Dedifferentiated amniotic fluid mesenchymal stem cell (primary cell): ENCODE data around the gene LRRN2.
"Not testable (repeated sequence)": the region's sequence is repeated elsewhere in the genome, so short reads cannot be mapped to it uniquely, and the experiment has no call there.

Experiments used
- DNase-seq: peaks from one replicate; pipeline ENCODE4 v3.0.0-alpha.2; 2016; ENCODE audit errors: extremely low spot score

Gene LRRN2

DNA sequence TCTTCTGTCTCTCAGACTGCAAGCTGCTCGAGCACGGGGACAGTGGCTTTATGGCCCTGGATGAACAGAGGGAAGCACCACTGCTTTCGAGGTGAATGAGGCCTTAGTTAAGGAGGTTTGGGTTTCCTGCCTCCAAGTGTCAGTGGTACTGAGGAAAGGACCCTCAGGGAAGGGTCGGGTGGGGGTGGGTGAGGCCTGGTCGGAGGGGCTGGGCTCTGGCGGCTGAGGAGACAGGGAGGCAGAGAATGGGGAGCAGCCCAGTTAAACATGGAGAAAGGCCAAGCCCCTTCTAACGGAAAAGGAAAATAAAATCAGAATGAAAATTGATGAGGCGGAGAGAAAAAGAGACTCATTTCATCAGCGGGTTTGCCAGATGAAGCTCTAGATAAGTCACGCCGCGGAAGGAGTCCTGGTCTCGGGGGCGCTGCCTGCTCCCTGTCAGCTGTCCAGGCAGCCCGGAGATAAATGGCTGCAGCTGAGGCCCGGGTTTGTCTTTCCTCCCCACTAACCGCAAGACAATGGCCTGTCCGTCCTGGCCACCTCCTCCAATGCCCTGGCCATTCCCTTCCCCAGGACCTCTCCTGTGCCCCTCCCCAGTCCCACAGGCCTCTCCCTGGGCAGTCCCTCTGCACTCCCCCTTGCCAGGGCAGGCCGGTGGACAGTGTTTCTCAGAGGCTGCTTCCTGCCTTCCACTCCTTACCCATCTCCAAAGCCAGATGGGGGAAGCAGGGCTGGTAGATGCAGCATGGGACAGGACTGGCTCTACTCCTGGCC, 55.2 kb downstream of the LRRN2 start:
- no peak for DNase-seq

DNA sequence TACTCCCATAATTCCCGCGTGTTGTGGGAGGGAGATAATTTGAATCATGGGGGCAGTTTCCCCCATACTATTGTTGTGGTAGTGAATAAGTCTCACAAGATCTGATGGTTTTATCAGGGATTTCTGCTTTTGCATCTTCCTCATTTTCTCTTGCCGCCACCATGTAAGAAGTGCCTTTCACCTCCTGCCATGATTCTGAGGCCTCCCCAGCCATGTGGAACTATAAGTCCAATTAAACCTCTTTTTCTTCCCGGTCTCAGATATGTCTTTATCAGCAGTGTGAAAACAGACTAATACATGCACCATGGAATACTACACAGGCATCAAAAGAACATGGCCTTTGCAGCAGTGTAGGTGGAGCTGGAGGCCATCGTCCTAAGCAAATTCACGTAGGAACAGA, 56.1 kb downstream of the LRRN2 start:
- not testable (repeated sequence) for DNase-seq

DNA sequence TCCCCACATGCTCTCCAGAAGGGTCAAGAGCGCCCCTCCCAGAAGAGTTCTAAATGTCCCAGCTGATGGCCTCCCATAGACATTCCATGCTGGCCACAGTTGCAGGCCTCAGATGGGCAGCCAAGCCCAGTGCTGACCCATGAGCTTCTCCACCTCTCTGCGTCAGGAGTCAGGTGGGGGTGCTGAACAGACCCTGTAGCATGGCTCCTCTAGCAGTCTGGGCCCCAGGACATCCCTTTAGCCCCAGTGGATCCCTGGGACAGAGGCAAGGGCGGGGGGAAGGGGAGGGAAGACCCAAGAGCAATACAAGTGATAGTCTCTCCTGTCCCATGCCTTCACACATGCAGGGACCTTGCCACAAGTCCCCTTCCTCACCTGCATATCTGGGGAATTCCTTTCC, 56.7 kb downstream of the LRRN2 start:
- DNase-seq = no peak

DNA sequence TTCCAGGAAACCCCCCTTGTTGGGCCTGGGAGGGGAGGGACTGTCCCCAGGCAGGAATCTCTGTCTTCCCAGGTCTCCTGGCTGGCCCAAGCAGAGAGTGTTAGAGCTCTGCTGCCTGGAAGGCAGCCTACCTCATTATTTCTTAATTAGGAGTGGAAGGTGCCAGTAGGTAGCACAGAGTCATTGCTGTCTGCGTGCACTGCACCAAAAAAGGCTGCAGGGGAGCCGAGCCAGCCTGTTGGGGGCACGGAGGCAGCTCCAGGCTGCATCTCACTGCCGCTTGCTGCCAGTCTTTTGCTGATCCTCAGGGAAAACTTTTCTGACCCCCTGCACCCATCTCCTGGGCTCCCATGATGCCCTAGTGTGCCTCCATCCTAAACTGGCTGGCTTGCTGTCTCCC, 58.1 kb downstream of the LRRN2 start:
- DNase-seq = no peak

DNA sequence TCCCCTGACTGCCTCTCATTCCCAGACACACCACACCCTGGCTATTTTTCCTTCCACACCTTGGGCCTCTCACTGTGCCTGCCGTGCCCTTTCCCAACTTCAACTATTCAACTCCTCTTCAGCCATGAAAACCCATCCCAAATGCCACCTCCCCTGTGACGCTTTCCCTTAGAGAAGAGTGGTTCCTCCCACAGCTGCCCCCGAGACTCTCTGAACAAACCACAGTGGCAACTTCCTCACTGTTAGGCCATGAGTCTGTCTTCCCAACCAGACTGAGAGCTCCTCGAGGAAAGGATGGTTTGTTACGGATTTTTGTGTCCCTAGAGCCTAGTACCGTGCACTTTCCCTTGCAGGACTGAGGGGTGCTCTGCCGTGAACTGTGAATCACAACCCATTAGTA, 59.2 kb downstream of the LRRN2 start:
- no peak for DNase-seq

DNA sequence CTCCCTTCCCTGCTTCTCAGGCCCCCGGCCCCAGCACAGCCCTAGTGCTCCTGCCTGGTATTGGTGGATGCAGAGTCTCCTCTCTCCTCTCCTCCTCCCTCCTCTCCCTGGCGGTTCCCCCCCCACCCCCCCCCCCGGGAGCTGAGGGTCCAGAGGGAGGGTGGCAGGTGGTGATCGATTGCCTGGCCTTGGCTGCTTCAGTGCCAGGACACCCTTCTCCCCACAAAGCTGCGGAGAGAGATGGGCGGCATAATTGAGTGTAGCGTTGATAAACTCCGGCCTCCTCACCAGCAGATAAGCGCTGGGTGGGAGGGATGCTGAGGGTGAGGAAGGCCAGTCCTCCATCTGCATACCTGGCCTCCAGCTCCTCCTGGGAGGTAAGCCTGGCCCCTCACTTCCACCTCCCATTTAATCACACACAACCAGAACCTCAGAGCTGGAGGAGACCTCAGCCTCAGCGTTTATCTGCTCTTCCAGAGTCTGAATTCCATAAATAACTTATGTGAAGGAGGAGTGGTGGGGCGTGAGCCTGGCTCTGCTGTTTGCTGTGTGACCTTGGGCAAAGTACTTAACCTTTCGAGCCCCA, 60.8 kb downstream of the LRRN2 start:
- DNase-seq = no peak

DNA sequence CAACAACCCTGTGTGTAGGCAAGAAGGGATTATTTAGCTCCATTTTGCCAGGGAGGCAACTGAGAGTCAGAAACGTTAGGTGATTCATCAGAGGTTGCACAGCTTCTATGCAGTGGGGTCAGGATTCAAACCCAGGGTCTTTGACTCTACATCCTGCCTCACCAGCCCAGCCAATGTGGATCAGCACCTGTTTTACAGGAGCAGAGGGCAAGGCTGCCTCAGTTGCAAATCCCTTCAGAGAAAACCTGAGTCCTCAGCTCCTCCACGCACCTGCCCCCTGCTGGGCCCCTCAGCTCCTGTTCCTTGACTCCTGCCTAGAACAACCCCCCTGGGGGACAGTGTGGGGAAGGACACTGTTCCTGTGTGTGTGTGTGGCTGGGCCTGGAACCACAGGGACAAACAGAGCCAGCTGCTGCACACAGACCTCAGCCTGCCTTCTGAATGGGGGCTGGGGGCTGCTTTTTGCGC, 61.6 kb downstream of the LRRN2 start:
- DNase-seq = no peak

DNA sequence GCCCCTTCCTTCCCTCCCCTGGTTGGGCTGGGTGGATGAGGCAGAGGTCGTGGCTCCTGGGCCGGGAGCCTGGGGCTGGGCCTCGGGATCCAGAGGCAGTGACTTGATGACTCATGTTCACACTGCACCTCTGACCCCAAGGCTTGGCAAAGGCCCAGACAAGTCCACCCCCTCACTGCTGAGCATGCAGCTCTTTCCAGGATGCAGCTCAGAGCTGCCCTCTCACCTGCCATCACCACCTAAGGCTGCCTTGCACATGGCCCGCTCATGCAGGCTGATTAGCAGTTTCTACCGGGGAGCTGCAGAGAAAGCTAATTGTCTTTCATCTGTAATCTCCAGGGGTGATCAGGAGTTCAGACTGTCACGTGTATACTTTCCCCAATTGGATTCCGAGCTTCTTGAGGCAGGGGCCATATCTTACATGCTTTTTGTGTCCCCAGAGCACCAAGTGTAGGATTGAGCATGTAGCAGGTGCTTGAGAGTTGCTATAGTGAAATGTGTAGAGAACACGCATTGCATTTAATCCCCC, 62.1 kb downstream of the LRRN2 start:
- DNase-seq = no peak

DNA sequence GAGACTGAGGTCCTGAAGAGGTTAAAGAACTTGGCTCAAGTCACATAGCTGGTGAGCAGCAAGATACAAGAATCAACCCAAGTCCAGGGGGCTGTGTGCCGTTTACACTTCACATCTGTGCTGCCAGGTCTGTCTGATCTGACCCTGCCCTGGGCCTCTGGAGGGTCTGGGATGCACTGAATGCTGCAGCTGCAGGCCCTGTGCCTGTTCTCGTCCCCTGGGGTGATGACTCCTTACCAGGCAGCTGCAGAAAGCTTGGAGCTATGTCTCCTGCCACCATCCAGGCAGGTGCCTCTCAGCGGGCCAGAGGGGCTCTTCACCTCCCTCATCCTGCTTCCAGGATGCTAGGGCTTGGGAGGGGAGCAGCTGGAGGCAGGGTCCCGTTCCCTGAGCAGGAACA, 63.5 kb downstream of the LRRN2 start:
- no peak for DNase-seq

DNA sequence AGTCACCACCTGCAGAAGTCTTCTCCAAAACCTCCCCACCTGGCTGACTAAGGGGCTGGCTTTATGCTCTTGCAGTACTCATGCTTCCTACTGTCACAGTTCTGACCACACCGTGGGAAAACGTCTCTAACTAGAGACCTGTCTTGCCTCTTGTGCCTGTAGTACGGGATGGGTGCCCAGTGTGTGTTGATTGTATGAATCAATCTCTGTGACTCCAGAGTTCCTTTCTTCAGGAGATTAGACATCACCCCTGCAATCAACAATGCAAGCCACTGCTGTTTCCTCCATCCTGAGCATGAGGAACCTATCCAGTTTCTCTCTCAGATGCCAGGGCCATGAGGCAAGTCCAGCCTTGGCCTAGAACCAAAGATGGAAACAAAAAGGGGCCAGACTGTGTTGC, 64.1 kb downstream of the LRRN2 start:
- no peak for DNase-seq

DNA sequence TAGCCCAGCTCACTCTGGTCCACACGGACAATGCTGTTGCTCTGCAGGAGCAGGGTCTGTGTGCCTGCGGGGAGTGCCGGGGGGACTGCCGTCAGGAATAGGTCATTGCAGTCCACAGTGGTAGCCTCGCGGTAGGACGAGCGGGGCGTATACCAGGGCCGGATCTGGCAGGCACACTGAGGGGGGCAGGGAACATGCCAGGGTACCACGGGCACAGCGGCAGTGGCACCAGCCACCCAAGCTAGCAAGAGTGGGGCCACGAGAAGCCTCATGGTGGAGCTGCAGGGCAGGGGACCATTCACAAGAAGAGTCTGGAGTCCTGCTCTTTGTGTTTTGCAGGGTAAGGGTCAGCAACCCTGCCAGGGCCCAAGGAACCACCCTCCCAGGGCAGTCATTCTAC, 65.8 kb downstream of the LRRN2 start:
- no peak for DNase-seq

DNA sequence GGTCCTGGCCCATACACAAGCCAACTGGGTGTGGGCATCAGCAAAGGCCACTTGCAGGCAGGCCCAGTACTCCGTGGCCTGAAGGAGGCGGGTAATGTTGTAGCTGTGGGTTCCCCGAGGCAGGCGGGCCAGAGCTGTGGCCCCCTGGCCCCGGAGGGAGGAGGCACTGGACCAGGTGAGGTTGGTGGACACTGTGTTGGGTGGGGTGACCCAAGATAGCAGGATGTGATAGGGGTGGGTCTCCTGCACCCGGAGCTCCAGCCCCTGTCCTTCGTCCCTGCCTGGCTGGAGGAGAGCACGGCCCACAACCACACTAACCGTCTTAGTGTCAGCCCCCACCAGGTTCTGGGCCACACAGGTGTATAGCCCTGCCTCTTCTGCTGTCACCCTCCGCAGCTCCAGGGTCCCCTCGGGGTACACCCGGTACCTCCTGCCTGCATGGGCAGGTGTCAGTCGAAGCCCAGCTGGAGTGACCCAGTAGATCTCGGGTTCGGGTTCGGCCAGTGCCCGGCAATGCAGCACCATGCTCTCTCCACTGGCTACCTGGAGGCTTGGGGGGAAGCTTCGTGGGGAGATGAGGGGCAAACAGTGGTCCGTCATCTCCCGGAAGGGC, 67.3 kb downstream of the LRRN2 start:
- DNase-seq = no peak

DNA sequence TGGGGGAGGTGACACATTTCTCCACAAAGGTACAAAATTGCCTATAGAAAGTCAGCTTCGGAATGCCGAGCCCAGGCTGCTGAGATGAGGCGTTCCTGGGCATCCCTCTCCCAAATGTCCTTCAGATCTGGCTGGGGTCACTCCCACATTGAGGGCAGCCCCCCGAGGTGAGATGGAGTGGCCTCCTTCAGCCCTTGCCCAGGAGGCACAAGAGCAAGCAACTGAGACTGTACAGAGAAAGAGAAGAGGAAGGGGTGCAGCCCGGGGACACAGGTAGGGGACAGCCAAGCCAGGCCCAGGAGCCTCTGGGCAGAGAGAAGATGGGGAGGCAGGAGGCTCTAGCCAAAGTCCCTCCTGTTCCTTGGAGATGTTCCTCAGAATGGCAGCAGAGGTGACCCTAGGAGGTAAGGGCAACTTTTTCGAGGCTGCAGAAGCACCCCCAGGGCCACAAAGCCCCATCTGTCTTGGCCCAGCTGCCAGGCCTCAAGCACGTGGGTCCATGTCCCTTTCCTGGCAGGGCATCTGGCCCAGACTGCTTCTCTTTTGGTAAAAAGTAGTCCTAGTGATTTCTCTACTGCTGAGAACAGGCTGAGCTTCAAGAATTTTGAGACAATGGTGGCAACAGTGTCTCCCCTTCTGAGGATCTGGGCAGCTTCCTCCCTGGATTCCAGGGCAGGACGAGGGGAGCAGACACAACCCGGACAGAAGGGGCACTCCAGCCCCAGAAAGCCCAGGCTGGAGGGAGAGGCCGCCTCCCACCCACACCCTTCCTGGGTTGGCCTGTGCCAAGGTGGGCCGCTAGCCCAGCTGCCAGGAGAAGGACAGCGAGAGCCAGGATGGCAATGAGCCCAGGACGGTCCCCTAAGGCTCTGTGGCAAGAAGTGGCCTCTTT, 68.0 kb downstream of the LRRN2 start:
- DNase-seq = no peak

DNA sequence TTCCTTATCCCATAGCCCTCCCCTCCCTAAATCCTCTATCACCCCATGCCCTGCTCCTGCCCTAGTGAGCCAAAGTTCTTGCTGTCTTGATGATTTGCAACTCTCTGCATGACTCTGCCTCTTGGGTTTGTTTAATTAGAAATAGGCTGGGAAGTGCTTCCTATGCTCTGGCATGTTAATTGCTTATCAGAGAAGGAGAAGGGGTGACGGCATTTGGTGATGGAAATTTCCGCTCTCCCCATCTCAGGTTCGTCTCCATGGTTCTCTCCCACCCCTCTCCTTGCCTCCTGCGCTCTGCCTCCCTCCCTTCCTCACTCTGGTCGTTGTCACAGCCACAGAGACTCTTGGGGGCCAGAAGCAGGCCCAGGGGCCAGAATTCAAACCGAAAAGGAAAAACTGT, 68.9 kb downstream of the LRRN2 start:
- no peak for DNase-seq

DNA sequence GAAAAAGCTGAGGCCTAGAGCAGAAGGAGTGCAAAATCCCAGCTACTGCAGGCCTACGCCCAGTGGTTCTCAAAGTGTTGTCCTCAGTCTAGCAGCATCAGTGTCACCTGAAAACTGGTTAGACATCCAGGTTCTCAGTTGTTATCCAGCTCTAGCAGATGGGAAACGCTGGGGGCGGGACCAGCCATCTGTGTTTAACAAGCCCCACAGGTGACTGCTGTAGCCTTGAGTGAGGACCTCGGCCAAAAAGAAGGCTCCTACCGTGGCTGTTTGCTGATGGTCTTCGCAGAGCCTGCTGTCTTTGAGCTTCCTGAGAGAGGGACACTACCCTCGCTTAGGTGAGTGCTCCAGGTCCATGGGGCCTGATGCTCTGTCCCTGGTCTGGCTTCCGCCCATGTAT, 69.7 kb downstream of the LRRN2 start:
- no peak for DNase-seq

DNA sequence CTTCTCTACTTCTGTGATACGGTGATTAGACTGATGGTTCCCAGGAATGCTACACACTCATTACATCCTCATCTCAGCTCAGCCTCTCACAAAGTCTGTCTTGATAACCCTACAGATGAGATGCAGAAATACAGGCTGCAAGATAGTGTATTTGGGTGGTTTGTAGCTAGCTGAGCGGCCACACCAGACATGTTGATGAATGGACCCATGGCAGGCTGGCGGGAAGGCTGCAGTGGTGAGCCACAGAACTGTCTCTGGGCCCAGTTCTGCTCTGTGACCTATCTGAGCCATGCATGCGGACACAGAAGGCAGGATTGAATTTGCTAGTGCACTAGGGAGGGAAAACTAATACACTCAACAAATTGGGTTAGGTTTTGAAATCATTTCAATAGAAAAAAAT, 71.9 kb downstream of the LRRN2 start:
- no peak for DNase-seq

DNA sequence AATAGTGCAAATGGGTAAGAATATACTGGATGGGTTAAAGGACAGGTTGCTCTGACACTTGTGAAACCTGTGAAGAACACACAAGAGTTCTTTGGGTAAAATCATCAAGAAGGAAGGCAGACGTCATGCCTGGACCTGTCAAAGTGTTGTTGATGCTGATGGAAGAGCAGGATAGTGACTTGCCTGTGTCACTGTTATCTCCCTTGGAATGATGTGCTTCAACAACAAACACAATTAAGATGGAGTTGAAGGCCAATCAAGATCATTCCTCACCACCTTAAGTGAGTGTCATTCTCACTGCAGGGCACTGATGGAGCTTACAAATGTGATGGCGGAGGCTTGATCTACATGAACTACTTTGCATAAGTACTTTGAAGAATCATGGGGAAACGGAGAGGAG, 73.2 kb downstream of the LRRN2 start:
- DNase-seq = no peak

DNA sequence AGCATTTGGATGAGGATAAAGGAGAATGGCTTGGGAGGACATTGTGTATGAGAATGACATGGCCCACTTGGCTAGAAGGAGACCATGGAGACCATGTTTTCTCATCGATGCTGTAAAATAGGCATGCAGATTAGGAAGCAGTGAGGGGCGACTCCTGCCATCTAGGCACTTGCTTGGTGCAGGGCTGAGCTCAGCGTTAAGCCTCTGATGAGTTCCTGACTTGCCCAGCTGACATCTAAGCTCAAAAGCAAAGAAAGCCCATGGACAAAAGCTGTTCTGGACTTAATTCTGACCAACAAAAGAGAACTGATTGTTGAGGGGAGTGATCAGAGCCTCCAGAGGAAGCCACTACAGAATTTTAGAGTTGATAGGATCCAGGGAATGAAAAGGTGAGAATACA, 74.5 kb downstream of the LRRN2 start:
- no peak for DNase-seq

DNA sequence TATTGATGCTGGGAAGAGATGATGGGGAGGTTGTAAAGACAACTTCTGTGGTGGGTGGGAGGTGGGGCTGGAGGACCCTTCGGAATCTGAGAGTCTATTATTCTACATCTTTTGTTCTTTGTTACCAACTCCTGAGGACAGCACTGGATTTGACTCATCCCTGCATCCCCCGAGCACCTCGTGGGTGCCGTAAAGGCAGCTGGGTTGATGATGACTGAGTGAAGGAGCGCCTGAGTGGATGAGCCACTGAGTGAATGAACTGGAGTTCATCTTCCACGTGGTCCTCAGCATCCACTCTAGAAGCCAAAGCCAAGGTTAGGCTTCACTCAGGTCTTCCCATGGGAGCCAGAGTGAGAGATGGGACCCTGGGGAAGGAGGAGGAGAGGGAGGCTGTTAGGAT, 77.6 kb downstream of the LRRN2 start:
- no peak for DNase-seq

DNA sequence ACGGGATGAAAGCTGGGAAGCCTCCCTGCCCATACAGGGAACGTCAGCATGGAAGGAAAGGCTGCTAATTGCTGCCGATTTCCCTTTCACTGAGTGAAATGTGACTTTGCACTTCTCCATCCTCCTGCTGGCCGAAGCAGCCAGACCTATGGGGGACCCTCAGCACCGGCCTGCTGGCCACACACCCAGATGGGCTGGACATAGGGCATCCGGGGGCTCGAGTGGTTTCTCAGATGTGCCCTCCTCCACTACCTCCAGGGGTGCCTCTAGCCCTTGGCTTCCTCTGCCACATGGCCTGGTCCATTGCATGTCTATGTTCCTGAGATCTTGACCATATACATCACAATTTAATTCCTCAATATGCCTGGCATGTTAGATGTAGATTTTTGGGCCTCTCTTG, 79.7 kb downstream of the LRRN2 start:
- DNase-seq = no peak

DNA sequence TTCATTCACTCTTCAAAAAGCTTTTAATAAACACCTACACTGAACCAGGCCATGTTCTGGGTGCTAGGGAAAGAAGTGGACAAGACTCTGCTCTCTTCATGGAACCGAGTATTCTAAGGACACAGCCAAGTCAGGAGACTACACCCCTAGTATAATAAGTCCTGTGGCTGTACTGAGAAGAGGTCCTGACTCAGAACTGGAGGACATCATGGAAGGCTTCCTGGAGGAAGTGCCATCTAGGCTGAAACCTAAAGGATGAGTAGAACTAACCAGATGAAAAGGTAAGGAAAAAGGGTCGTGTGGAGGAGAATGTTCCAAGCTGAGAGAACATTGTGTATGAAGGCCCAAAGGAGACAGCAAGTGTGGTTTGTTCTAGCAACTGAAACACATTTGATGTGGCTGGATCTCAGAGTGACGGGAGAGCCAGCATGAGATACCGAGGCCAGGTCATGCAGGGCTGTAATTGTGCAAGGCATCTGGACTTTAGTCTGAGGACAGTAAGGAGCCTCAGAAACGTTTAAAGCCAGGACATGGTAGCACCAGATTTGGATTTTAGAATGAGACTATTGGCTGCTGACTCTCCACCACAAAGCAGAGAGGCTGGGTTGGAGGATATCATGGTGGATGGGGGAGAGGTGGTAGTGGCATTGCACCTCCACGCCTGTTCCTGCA, 82.5 kb downstream of the LRRN2 start:
- no peak for DNase-seq
